GM19395 (cell line): ENCODE results near the gene COL15A1.

Experiments used
- ATAC-seq: cut with Tn5 transposase; IDR thresholded peaks from one replicate; pipeline ENCODE4 v1.9.1; 2021; ENCODE audit warnings: mild to moderate bottlenecking, moderate library complexity; ENCODE audit not compliant: unreplicated experiment

Gene COL15A1

DNA sequence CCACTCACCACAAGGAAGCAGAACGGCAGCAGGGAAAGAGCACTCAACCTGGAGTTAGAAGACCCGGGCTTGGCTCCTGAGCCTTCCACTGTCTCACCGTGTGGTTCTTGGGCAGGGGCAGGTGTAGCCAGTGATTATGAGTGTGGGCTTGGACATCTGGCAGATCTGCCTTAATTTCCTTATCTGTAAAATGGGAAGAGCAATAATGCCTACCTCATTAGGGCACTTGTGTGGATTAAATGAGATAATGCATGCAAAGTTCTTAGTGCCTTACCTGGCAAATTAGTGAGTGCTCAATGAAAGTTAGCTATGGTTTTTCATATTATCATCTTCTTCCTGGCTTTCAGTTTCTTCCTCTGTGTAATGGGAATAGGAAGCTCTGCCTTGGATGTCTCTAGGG is 28.1 kb upstream of the COL15A1 start:
- no peak for ATAC-seq

DNA sequence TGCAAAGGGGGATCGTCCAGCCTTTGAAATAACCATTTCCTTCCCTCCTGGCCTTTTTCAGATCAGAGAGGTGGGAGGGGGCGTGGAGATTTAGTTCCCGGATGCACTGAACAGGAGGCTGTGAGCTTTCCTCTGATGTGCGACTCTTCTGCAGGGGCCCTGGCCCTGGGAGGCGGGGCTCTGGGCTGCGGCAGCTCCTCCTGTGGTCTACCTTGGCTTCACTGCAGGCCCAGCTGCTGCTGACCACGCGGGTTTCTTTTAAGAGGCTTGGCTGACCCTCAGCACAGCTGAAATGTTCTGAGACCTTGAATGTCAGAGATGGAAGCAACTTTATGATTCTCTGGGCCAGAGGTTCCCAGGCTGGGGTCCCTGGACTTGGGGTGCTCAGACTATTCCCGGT is 27.0 kb upstream of the COL15A1 start:
- no peak for ATAC-seq

DNA sequence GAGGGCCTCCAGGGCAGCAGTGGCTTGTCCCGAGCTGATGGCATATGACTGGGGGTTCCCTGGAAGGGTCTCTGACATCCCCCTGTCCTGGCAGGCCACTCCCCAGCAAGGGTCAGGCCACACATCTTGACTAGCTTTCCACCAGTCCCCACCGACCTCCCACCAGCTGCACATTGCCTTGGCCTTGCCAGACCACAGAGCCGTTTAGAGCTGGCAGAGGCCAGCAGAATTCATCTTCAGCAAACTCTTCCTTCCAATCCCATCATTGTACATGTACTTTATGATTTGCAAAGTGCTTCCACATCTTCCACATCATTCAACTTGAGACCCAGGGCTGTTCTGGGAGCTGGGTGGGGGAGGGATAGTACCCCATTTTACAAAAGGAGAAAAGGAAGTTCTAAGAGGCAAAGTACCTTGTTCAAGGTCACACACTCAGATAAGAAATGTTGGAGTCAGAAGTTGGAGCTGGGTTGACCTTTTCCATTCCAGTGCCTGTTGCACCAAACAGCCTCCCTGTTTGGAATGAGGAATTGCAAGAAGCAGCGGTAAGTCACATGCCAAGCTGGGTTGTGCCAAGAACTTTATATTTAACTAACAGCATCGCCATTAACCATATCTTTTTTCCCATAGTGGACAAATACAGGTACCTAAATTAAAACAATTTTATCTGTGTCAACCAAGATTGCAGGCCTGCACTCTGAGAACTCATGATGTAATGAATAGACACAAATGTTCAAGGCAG is 25.8 kb upstream of the COL15A1 start:
- ATAC-seq: no peak

DNA sequence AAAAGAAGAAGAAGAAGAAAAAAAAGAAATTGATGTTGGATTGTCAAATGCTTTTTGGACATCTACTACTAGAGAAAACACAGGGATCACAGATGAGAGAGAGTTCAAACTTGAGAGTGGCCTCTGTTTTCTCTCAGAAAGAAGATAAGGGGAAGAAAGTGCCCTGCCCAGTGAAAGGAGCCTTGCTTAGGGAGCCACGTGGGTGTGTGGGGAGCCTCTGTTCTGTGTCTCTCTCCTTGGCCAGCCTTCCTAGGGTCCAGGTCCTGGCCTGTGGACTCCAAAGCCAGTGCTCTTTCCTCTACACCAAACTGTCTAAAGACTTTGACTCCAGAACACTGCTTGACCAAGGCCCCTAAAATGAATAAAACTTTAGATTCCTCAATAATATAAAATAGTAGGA is 22.0 kb upstream of the COL15A1 start:
- no peak for ATAC-seq

DNA sequence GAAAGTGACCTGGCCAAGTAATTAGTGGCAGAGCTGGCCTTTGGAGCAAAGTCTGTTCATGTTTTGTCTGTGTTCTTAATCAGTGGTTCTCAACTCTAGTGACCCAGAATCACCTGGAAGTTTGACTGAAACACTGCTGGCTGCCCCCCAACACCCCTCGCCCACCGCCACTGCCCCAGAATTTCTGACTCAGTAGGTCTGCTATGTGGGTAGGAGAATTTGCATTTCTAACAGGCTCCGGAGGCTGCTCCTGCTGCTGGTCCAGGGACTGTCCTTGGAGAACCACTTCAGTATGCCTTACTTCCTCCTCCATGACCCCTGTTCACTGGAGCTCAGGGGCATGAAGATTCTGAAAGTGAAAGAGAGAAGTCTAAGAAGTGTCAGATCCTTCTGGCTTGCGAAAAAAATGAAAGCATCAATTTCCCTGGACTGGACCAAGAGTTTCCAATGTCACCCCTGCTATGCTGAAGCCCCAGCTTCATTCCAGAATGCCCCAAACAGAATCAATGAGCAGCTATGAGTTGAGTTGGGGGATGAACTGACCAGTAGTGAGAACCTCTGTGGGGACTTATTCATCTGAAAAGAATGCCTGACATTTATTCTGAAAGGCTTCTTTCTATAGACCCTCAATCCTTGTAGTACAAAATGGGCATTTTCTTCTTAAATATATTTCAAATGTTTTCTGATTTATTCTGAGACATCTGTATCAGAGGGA is 20.8 kb upstream of the COL15A1 start:
- ATAC-seq: no peak

DNA sequence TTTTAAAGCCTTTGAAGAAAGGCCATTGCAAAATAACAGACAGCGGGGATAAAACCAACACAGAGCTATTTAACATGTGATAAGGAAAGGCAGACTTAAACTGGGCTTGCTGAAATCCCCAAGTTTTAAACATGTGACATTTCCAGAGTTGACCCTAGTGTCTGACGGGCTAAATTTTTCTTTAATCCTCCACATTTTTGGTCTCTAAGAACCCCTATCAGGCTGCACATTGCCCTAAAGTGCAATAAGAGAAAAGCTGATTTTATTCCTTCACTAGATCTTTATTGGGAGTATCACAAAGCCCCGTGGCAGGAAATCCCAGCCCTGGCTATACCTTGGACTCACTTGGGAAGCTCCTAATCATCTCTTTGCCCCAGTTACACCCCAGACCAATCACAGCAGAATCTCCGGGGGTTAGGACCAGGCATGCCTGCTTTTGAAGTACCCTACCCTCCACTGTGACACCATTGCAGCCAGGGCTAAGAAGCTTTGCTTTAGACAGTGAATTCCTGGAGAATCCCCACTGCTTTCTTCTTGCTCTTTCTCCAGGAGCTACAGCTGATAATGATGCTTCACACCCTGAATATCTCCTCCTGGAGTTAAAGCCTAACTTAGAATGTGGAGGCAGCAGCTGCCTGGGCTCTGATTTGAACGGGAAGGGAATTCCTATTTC is 20.1 kb upstream of the COL15A1 start:
- ATAC-seq: no peak

DNA sequence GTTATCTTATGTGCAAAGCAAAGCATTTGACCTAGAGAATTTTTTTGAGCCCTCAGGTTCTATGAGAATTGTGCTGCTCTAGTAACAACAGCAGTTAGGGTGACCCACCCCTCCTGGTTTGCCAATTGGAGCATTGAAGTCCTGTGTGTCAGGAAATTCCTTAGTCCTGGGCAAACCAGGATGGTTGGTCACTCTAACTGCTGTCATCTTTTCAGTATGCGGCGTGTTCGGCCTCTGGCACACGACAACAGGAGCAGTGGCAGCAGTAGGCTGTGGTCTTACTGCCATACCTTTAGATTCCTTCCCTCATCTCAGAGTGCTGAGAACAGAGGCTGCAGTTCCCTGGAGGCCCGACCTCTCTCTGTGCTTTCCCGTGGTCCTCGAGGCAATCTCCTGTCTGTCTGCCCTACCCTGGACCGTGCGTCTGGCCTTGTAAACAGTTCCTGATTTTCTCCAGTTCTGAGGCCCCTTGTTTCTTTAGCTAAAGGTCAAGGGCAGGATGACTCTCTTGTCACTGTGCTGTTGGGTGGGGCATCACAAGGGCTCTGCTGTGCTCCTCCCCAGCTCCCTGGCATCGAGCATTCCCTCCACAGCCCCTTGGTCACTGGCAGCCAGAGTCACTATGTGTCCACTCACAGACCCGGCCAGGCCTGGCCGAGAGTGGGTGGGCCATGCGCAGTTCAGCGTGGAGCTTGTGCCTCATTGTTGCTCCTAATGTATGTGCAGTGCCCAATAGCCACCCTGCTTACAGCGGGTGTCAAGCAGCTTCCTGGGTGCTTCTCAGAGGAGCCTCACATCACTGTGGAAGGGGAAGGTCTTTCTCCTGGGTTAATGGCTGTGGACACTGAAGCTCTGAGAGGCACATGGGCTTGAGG is 18.5 kb upstream of the COL15A1 start:
- ATAC-seq: no peak

DNA sequence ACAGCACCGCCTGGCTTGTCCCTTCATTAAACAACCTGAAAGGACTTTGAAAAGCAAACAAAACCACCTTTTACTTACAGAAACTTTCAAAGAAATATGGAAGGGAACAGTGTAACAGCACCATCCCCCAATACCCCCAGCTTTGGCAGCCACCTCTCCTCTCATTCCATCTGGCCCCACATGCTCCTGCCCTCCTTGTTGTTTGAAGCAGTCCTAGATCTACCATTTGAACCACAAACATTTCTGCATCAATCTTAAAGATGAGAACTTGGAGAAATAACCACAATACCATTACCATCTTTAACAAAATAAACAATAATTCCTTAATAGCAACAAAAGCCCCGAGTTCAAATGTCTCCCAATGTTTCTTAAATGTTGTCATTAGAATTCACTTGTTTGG is 17.8 kb upstream of the COL15A1 start:
- ATAC-seq: no peak

DNA sequence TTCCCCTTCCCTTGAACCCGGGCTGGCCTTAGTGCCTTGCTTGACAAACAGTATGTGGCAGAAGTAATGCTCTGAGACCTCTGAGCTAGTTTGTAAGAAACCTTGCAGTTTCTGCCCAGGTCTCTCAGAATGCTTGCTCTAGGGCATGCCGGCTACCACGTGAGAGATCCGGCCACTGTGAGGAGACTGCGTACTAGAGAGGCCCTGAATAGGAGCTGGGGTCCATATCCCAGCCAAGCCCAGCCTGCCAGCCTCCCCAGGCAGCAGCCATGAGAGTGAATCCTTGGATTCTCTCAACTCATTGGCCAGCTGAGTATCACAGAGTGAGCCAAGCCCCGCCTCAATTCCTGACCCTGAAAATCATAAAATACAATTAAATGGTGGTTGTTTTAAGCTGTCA is 16.0 kb upstream of the COL15A1 start:
- ATAC-seq: no peak

DNA sequence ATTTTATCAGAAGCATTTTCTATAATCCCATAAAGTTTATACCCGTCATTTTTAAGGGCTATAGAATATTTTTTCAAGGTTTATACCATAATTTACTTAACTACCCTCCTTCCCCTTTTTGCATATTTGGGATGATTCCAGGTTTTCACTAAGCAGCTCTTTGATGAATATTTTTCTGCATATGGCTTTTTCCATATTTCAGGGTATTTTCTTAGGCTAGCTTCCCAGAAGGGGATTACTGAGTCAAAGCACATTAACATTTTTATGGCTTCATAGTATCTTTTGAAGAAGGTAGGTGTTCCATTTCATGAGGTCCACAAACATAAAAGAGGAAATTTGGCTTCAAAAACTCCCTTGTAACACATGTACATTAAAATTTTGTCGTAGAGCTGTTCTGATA is 14.6 kb upstream of the COL15A1 start:
- no peak for ATAC-seq

DNA sequence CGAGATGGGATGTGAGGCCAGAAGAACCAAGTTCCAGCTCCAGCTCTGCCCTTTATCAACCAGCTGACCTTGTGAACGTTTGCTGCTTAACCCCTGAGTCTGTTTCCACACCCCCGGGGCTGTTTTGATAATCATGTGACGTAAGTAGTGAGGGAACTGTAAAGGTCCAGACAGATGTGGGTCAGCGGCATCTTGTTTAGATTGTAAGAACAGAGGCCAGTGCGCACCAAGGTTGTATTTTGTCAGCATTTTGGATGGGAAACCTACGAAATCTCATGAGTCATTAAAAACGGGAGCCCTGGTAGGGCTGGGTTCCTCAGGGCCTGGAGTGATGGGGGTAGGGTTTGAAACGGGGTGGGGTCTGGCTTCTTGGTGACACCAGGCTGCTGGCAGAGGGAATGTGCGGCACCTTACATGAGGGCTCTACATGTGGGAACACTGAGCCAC is 13.8 kb upstream of the COL15A1 start:
- no peak for ATAC-seq

DNA sequence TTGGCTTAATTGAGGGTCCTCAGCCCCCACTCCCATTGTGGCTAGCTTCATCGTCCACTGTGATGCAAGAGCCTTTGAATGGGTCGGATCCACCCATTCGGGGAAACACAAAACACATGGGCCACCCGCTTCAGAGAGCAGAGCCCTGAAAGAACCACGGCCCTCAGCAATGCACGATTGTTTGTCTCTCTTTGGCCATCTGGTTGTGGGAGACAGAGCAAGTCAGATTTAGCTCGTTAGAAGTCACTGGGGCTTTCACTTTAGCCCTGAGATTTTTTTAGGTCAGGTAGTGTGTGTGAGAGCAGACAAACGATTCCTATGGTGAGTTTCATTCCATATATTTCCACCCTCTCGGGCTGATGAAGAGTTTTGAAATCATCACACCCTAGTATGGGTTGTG is 12.9 kb upstream of the COL15A1 start:
- no peak for ATAC-seq

DNA sequence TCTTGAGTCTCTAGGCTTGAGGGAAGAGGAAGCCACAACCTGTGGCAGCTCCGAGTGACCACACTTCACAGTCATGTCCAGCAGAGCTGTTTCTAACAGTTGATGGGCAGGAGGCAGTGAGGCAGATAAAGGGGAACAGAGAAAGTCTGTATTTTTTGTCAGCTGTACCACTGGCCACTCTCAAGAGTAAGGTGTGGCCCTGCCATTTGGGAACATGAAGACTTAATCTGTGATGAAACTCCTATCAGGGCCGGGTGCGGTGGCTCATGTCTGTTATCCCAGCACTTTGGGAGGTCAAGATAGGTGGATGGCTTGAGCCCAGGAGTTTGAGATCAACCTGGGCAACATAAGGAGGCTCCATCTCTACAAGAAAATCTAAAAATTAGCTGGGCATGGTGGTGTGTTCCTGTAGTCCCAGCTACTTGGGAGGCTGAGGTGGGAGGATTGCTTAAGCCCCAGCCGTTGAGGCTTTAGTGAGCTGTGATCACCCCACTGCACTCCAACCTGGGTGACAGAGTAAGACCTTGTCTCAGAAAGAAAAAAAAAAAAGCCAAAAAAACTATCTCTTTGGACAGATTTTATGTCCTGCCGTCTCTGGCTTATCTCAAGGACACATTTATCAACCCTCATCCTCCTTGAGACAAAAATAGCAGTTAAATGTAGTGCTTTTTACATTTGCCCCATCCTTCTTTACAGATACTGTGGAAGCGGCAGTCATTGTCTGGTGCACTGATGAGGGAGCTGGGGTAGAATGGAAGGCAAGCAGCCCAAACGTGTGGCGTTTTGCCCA is 11.9 kb upstream of the COL15A1 start:
- no peak for ATAC-seq

DNA sequence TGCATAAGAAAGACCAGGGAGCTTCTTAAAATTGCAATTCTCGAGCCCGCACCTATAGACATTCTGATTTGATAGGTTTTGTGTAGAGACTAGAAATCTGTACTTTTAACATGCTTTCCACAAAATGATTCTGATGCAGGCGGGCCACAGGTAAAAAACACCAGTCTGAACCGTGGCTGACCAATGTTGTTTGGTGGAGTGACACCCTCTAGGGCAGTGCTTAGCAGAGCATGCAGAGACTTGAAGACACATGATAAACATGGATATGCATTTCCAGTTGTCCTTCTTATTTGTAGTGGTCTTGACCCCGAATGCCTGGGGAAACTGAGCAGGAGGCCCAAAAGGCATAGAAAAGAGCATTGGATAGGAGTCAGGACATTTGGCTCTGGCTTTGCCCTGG is 10.5 kb upstream of the COL15A1 start:
- no peak for ATAC-seq

DNA sequence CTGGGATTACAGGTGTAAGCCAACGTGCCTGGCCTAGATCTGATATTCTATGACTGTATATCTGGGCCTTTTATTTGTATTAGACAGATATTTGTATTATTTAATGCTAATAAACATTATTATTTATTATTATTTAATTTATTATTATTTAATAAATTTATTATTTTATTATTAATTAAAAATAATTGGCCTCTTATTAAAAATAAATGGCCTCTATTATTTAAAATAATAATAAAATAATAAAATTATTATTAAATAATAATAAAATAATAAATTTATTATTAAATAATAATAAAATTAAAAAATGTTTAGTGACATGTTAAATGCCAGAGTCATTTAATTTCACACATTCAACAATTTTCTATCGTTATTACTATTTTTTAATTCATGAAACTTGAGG is 9.8 kb upstream of the COL15A1 start:
- no peak for ATAC-seq

DNA sequence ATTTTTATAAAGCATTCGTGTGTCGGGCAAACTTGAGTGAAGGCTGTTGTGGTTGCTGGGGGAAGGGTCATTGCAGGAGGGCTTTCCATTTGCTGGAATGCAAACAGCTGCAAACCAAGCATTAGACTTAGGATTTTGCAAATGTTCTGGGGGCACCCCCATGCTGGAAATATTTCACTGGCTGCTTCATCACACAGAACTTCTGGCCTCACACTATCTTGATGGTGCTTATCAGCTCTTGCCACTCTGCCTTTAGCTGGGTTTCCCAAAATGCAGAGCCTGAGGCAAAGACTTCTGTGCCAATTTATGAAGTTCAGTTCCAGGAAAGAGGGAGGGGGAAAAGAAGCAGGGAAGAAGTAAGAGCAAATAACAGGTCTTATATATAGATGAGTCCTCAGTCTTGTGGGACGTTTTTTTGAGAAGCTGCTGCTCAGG is 8.6 kb upstream of the COL15A1 start:
- no peak for ATAC-seq

DNA sequence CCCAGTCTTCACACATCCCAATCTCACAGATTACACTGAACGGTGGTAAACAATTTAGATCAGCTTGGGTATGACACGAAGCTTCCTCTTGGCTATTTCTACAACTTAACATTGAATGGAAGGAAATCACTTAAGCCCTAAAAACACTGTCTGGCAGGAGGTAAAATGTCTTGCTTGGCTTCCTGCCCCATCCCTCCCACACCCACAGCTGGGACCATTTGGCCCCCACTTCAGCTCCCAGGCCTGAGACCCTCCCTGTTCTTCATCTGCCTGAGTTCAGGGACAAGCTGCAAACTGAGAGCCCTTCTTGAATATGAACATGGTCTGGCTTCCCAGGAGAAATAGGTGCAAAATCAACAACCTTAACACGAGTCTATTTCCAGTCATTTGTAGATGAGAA is 3.4 kb upstream of the COL15A1 start:
- ATAC-seq: no peak

DNA sequence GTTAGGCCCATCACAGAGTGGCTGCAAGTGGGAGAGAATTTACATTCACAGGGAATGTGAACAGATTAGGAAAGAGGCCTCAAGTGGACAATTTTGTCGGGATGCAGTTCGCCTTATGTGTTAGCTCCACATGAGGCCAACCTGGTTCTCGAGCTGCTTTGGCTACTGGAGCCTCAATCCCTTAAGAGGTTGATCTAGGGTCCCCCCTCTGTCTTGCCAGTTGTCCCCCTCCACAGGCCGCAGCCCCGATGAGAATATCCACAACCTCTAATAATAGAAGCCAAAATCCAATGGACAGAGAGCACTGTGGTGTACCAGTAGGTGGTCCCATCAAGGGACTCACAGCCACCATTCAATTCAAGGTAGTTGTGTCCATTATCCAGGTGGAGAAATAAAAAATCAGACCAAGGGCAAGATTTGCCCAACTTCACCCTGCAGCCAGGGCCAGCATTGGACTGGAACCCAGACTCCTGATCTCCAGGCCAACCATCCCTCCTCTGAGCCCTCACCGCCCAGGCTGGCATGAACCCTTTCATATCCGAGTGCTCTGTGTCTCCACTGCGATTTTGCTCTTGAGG is 1.7 kb upstream of the COL15A1 start:
- ATAC-seq: no peak

DNA sequence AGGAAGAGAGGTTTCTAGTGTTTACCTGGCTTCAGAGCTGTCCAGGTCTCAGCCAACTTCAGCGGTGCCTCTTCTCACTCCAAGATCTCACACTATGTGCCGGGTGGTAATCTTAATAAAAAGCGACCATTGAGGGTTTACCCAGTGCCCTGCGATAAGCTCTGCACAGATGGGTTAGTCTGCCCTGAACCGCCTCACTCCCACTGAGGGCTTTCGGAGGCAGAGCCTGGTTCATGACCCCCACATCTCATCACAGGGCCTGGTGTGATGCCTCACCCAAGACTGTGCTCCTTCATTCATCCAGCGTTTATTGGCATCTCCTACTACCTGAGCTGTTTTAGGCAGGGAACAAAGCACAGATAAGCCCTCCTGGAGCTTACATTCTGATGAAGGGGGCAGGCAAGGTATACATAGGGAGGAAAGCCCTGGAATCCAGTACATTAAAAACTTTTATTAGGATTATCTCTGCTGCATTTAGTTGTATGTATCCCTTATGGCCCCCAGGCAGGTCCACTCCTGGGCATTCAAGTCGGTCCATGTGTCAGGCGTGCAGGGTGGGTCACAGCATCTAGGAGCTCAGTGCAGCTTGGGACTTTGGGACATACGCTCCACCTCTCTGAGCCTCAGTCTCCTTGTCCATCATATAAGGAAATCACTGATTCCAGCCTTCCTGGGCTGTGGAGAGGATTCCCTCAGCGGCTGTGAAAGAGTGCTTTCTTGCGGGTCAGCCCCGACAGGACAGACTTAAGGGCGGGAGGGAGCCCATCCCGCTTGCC is 613 bp upstream of the COL15A1 start:
- no peak for ATAC-seq
